Measurements from ENCODE around the gene INF2.
"Not testable (repeated sequence)": the region's sequence is repeated elsewhere in the genome, so short reads cannot be mapped to it uniquely, and the experiment has no call there.

Gene INF2

GRCh38 chr14:104689109-104689880, at the start of gene INF2:
Gene INF2 (plus strand): TSS chr14:104689618. CDS start chr14:104701366, 11,748 bp downstream.
- DNase-seq: peak; percentile 81

- DNase-seq: peak; percentile 93
Observed at GRCh38 chr14:104639885-104640548, 49.4 kb upstream of the INF2 start.

DNA sequence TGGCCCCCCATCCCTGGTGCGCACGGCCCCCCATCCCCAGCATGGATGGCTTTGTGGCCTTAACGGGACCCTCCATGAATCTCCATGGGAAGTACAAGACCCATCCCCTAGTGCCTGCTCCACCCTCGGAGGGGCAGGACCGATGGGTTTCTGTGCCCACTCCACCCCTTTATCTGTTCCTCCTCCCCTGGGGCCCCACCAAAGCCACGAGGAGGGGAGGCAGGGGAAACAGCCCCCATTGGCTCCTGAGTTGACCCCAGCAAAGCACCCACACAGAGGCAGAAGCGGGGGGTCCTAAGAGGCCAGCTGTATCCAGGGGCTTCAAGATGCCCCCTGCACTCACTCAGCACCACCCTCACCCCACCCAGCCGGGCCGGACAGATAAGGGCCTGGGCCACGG, 48.7 kb upstream of the INF2 start:
- no peak for DNase-seq

DNA sequence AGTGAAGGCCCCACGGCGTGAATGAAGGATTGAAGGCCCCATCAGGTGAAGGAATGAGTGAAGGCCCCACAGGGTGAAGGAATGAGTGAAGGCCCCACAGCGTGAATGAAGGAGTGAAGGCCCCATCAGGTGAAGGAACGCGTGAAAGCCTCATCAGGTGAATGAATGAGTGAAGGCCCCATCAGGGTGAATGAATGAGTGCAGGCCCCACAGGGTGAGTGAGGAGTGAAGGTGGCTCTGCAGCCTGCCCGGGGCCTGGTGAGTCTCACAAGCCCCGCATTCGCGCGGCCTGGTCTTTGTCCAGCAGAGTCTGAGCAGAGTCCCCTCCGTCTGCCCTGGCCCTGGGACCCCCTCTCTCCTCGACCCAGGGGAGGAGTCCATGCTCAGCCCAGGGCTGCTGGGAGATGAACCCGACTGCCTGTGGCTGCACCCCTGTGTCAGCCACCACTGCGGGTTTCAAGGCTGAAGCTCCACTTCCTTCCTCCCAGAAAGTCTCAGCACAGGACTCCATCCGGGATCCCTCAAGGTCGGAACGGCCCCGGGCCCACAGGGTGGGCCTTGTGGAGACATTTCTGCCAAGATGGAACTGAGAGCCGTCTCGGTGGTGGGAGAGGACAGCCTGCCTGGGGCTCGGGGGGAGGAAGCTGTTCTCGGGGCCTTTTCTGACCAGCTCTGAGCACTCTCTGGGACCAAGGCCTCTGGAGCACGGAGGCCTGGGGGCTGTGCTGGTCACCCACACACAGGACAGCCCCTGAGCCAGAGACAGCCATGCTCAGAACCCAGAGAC, 47.5 kb upstream of the INF2 start:
- no peak for DNase-seq

- DNase-seq: no peak
Observed at GRCh38 chr14:104642540-104642868, 46.9 kb upstream of the INF2 start.

DNA sequence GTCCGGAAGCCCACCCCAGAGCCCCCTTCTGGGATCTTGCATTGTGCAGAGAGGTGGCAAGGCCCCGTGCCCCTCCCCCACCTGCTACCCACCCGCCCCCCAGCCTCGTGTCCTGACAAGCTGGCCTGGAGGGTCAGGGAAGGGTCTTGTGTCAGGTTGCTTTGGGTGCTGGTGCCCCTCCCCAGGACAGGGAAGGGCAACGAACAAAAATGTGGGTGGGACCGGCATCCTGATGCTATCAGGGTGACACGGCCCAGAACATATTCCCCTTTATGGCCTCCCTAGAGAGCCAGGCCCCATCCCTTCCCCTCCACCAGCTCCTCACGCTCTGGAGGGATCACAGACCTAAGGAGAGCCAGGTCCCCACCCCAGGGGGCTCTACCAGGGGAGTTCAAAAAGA, 46.1 kb upstream of the INF2 start:
- DNase-seq: no peak

DNA sequence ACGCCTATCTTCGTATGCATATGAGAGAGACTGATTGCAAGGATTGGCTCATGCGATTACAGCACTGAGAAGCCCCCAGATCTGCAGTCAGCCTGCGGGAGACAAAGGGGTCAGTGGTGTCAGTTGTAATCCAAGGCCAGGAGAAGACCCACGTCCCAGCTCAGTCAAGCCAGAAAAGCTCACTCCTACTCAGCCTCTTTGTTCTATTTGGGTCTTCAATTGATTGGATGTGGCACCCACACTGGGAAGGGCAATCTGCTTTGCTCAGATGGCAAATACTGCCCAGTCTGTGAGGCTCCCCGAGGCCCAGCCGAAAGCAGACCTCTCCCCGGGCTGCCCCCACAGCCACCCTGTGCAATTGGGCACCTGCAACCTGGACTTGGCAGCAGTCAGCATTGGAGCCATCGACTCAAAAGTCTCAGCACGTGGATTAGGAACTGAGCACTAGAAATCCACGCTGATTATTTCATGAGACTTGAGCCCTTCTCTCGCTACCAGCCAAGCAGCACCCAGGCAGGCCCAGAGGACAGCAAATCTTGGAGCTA, 45.3 kb upstream of the INF2 start:
- DNase-seq: no peak

DNA sequence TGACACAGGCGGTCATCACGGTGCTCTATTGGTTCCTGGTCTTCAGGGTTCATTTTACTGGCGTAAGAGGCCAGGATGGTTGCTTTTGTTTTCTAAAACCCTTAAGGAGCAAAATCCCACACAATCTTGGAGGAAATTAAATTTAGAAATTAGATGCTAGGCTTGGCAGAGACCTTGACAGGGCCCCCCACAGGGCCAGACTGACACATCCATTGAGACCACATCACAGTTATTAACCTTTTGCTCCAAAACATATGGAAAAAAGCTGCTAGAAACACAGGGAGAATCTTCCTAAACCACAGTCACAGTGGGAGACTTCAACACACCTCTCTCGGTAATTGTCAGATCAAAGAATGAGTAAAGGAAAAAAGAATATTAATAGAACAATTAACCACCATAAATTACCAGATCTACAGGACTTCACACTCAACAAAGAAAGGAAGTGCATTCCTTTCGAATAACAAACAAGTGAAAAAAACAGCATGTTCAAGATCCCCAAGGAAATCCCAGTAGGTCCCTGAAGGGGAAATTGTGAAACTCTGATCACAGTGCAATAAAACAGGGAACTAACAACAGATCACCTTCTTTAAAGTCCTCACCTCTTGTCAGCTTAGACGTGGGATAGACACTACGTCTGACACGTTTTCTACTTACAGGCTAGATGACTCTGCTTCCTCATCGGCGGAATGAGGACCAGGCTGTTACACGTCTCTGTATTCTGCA, 44.6 kb upstream of the INF2 start:
- no peak for DNase-seq

DNA sequence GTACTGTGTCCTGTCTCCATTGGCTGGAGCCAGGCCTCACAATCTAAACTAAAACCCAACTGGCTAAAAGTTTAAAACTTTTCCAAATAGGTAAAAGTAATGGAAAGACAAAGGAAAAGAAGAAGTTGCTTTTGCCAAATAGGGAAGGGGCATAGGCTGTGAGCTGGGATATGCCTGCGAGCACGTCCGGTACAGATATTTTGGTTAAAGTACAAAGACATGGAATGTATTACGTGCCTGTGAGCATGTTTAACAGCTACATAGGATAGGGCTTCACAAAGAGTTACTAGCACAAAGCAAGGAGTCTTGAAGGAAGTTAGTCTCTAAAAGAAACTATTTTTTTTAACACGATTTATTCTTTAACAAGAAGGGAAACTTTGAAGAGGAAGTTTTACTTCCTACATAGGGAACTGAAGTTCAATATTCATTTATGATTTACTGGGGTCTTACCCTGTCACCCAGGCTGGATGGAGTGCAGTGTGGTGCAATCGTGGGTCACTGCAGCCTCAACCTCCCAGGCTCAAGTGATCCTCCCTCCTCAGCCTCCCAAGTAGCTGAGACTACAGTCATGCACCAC, 41.9 kb upstream of the INF2 start:
- DNase-seq: no peak

DNA sequence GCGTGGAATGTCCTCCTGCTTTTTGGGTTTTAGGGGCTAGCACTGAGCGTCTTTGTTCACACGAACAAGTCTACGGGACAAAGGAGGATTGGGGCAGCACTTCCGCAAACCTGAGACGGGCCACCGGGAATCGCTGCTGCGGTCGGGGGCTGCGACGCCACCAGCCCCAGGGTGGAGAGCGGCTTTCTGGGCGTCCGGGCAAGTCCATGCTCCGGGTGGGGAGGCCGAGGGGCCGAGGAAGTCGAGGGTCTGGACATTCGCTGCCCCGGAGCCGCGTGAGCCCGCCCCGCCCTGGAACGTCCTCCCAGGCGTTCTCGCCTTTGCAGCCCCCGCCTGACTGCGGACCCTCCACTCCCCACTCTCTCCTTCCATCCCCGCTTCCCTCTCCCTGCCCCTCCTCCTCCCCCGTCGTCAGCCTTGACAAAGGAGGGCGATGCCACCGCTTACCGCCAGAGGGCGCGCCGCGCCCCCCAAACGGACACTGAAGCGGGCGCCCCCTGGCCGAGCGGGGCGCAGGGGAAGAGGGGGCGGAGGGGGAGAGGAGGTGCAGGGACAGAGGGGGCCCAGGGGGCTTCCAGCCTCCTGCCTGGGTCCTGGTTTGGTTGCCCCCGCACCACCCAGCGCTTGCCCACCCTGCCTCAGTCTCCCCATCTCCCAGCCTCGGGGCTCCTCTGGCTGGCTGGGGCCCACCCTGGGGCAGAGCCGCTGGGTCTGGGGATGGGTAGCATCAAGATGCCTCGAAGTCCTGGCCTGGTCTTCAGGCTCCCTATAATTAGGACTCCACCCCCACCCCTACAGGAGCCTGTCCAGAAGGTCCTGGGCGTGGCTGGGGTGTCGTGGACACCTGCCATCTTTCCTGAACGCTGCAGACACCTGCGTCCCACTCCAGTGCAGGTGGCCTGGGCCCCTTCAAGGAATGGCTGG, 39.1 kb upstream of the INF2 start:
- peak; percentile 82 for DNase-seq

GRCh38 chr14:104650981-104651875, 38.2 kb upstream of the INF2 start:
- no peak for DNase-seq

DNA sequence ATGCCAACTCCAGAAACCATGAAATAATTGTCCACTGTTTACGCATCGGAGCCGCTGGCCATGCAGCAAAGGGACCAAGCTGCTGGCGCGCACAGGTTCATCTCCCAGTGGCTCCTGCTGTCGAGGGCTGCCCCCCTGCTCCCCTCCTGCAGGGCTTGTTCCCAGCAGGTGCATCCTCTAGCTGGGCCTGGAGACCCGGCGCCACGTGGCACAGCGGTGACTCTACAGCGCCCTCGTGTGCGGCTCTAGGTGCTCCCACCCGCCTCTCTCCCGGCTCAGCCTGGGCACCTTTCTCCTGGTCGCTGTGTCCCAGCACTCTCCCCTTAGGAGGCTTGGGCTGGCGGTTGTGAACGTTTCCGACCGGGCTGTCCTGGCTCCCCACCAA, 37.5 kb upstream of the INF2 start:
- DNase-seq: no peak

GRCh38 chr14:104652386-104652785, 37.0 kb upstream of the INF2 start:
- DNase-seq: no peak

GRCh38 chr14:104653130-104653920, 36.1 kb upstream of the INF2 start:
- not testable (repeated sequence) for DNase-seq

DNA sequence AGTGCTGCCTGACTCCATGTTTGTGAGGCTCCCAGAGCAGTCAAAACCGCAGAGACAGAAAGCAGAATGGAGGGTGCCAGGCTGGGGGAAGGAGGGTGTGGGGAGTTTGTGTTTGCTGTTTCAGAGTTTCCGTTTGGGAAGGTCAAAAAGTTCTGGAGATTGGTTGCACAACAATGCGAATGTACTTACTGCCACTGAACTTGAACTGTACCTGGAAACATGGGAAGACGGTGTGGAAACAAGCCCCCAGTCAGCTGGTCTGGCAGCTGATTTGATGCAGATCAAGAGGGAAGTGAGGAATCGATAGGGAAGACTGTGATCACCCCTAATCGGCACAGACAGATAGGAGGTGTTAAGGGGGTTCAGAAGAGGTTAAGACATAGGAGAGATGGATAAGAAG, 35.3 kb upstream of the INF2 start:
- DNase-seq: no peak

DNA sequence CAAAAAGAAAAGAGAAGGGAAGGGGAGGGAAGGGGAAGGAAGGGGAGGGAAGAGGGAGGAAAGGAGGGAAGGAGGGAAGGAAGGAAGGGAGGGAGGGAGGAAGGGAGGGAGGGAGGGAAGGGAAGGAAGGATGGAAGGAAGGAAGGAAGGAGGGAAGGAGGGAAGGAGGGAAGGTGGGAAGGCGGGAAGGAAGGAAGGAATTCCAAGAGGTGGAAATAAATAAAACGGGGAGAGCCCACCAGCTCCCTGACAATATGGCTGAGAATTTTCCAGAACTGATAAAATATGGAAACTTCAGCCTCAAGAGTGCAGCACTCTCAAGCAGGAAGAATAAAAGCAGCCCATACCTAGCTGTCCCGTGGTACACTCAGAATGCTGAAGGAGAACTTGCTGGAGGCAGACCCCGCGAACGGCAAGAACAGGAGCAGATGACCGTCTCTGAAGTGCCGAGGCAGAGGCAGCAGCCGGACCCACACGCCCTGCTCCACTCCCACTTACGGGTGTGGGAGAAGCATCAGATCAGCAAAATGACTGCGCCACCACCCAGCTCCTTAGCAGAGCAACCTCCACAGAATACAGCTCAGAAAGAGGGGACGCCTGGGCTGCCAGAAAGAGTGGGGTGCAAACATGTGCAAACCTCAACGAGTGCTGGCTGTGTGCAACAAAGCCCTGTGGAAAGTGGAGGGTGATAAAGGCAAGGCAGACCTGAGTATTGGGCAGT, 34.1 kb upstream of the INF2 start:
- DNase-seq: no peak

- DNase-seq: peak; percentile 68
Observed at GRCh38 chr14:104656014-104656714, 33.3 kb upstream of the INF2 start.

DNA sequence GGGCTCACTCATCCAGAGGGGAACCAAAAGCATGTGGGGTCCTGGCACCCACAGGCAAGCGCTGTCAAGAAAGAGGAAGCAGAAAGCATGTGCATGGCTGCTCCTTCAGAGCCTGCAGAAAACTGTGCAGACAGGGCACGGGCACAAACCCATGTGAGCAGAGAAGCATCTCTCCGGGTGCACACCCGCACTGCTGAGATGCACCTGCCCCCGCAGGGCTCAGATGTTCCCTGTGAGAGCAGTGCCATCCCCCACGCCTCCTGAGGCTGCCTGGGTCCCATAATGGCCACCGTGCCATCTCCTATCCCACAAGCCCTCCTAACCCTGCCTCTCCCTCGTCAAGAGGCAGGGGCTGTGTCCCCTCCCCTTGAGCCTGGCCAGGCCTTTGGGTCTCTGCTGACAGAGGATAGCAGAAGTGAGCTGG, 32.3 kb upstream of the INF2 start:
- DNase-seq: peak; percentile 47

All from islet precursor cell (in vitro differentiated cells).